GM12878 (cell line): ENCODE data around the gene PIP5KL1. TPM values are rescaled to one million over a fixed set of nuclear protein-coding genes. Genes with fewer than 3 reads are reported as not detected.

Experiments
- CBFB ChIP-seq: IDR thresholded peaks from 2 replicates; pipeline ENCODE4 v1.6.1; 2016; ENCODE audit warnings: antibody characterized with exemption, low read depth
- CEBPZ ChIP-seq: fragments of 150-350 bp; IDR thresholded peaks from 2 replicates; pipeline ENCODE4 v1.6.1; 2016; ENCODE audit warnings: low read depth, low read length
- E2F8 ChIP-seq: fragments of 450-650 bp; IDR thresholded peaks from 2 replicates; pipeline ENCODE4 v1.6.1; 2018; ENCODE audit warnings: mild to moderate bottlenecking, low read depth, moderate library complexity; ENCODE audit not compliant: partially characterized antibody
- E4F1 ChIP-seq: fragments of 450-650 bp; IDR thresholded peaks from 2 replicates; pipeline ENCODE4 v1.6.1; 2018; ENCODE audit warnings: borderline replicate concordance, mild to moderate bottlenecking; ENCODE audit not compliant: partially characterized antibody
- FOS ChIP-seq: IDR thresholded peaks from 3 replicates; pipeline ENCODE4 v1.6.1; 2011; ENCODE audit warnings: borderline replicate concordance; ENCODE audit not compliant: insufficient read length; ENCODE audit errors: extremely low read depth
- IKZF1 ChIP-seq: fragments of 450-650 bp; conservative IDR thresholded peaks from 2 replicates; pipeline ENCODE4 v1.6.1; 2017; ENCODE audit warnings: antibody characterized with exemption, mild to moderate bottlenecking
- IRF4 ChIP-seq: IDR thresholded peaks from 2 replicates; pipeline ENCODE4 v1.6.1; 2011; ENCODE audit warnings: low read depth, low read length
- KDM1A ChIP-seq: fragments of 200-600 bp; sonication (generic); IDR thresholded peaks from 2 replicates; pipeline ENCODE4 v1.6.1; 2016; ENCODE audit warnings: borderline replicate concordance
- MTA2 ChIP-seq: fragments of 450-650 bp; IDR thresholded peaks from 2 replicates; pipeline ENCODE4 v1.6.1; 2016; ENCODE audit warnings: low read depth, mild to moderate bottlenecking, moderate library complexity
- NR2C2 ChIP-seq: IDR thresholded peaks from 2 replicates; pipeline ENCODE4 v1.6.1; 2011; ENCODE audit warnings: borderline replicate concordance, low read depth; ENCODE audit not compliant: control insufficient read depth, insufficient read length
- RAD51 ChIP-seq: fragments of 450-650 bp; IDR thresholded peaks from 2 replicates; pipeline ENCODE4 v1.6.1; 2016; ENCODE audit warnings: moderate library complexity, mild to moderate bottlenecking, inconsistent platforms
- RBBP5 ChIP-seq: fragments of 200-600 bp; sonication (generic); conservative IDR thresholded peaks from 2 replicates; pipeline ENCODE4 v1.6.1; 2016
- SMAD1 ChIP-seq: fragments of 450-650 bp; IDR thresholded peaks from 2 replicates; pipeline ENCODE4 v1.6.1; 2018; ENCODE audit warnings: mild to moderate bottlenecking, low read depth; ENCODE audit not compliant: partially characterized antibody
- ZBTB4 ChIP-seq: fragments of 450-650 bp; formaldehyde crosslinking; IDR thresholded peaks from 2 replicates; pipeline ENCODE4 v1.4.0; 2022; ENCODE audit warnings: mild to moderate bottlenecking, moderate library complexity
- ZNF207 ChIP-seq: fragments of 450-650 bp; IDR thresholded peaks from 2 replicates; pipeline ENCODE4 v1.6.1; 2014; ENCODE audit warnings: antibody characterized with exemption, mild to moderate bottlenecking, borderline replicate concordance
- ZNF24 ChIP-seq: fragments of 450-650 bp; IDR thresholded peaks from 2 replicates; pipeline ENCODE4 v1.6.1; 2017; ENCODE audit warnings: antibody characterized with exemption, mild to moderate bottlenecking
- ZZZ3 ChIP-seq: IDR thresholded peaks from 2 replicates; pipeline ENCODE4 v1.6.1; 2011; ENCODE audit warnings: low read depth; ENCODE audit not compliant: control insufficient read depth, insufficient read length
- polyA plus RNA-seq, 11 experiments: library from polyadenylated mRNA; depleted of rRNA in 4 of 11; unstranded in 6 of 11; stranded (reverse) in 5 of 11; fragments of >200 nt; fragmentation: Nextera tagmentation in 4 of 11; fragmentation: Illumina TruSeq in 1 of 11; extraction: Ambion mirVana in 4 of 11; extraction: Trizol in 1 of 11; gene quantifications; 1 replicate in 1 of 11; 2 replicates in 10 of 11; pipeline versions ENCODE4 v1.2.1 to v1.2.3, GENCODE V29; 2011 to 2016; ENCODE audit warnings: inconsistent platforms in 2 of 11, missing spikeins in 2 of 11, low read depth in 1 of 11
- total RNA-seq, 4 experiments: library from RNA; depleted of rRNA in 3 of 4; stranded (reverse); fragments of >200 nt in 3 of 4; fragmentation: Illumina TruSeq in 1 of 4; extraction: Trizol in 1 of 4; gene quantifications; 2 replicates each; pipeline versions ENCODE4 v1.2.1 to v1.2.3, GENCODE V29; 2013 to 2021

Gene PIP5KL1
- total and polyA plus RNA-seq, 10 of the 15 experiments (the other 5 are each of a cell fraction or from before 2014, with no cell fraction given), result 0.04 to 0.67 (median 0.43) TPM; not detected in 2

- TF ChIP-seq FOS, result no peak
- no peak for TF ChIP-seq ZBTB4 (CRISPR knock-in tag)
- TF ChIP-seq E4F1, result peak; percentile 59
- no peak for TF ChIP-seq CEBPZ
- no peak for TF ChIP-seq KDM1A
- peak; percentile 96 for TF ChIP-seq CBFB
- TF ChIP-seq SMAD1, result no peak
- no peak for TF ChIP-seq RBBP5
- TF ChIP-seq E2F8, result peak; percentile 95
- no peak for TF ChIP-seq ZNF207
- no peak for TF ChIP-seq ZNF24
- TF ChIP-seq IRF4, result 0 out of 2 replicates have a peak, but pooled peaks have one; percentile 10
- TF ChIP-seq IKZF1, result peak; percentile 83
- TF ChIP-seq NR2C2, result no peak
- TF ChIP-seq MTA2, result peak; percentile 45; the same call in 1 of the 2 replicates
- no peak for TF ChIP-seq RAD51
- no peak for TF ChIP-seq ZZZ3
These were observed 7.1 kb upstream of the PIP5KL1 start, which contains the start of gene DPM2 (continued) for GRCh38 chr9:127937388-127938297.
